Peyer's patch (tissue), 4 donors: ENCODE measurements around the gene REV3L.

Source experiments
- POLR2A ChIP-seq, 2 donors: fragments of 450-650 bp; IDR thresholded peaks; one replicate each; pipeline ENCODE4 v1.5.1; 2017; ENCODE audit warnings: antibody characterized with exemption in 2 of 2, mild to moderate bottlenecking in 2 of 2, moderate library complexity in 2 of 2
- TF ChIP-seq, protein P1 (sequence below), 6 experiments: fragments of 450-650 bp in 4 of 6; fragments of 200-600 bp in 2 of 6; sonication (generic) in 1 of 6; IDR thresholded peaks; one replicate each; pipeline ENCODE4 v1.5.1; 2017 to 2019; ENCODE audit warnings: antibody characterized with exemption in 6 of 6, mild to moderate bottlenecking in 3 of 6, moderate library complexity in 1 of 6

DNA sequence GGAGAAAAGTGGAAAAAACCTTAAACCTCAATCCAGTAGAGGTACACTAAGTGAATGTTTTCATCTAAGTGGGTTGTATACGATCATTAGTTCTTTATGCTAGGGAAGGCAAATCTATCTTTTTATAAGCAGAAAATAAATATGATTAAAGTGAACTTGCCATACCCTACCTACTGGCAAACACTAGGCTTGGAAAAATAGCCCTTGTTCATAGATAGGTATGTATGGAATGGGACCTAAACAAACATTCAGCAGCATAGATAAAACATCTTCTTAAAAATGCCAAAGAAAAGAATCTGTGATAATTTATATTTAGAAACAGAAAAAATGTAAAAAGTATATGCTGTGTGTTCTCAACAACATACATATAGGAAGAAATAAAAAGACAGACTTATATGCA, 18.8 kb downstream of the REV3L start:
- TF ChIP-seq, protein P1, sequence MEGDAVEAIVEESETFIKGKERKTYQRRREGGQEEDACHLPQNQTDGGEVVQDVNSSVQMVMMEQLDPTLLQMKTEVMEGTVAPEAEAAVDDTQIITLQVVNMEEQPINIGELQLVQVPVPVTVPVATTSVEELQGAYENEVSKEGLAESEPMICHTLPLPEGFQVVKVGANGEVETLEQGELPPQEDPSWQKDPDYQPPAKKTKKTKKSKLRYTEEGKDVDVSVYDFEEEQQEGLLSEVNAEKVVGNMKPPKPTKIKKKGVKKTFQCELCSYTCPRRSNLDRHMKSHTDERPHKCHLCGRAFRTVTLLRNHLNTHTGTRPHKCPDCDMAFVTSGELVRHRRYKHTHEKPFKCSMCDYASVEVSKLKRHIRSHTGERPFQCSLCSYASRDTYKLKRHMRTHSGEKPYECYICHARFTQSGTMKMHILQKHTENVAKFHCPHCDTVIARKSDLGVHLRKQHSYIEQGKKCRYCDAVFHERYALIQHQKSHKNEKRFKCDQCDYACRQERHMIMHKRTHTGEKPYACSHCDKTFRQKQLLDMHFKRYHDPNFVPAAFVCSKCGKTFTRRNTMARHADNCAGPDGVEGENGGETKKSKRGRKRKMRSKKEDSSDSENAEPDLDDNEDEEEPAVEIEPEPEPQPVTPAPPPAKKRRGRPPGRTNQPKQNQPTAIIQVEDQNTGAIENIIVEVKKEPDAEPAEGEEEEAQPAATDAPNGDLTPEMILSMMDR (IDR thresholded peaks at IDR 0.05) = no peak
- no peak for TF ChIP-seq POLR2A (IDR thresholded peaks at IDR 0.05)
